ENCODE results near the gene TEAD4.

TEAD4 gene

DNA sequence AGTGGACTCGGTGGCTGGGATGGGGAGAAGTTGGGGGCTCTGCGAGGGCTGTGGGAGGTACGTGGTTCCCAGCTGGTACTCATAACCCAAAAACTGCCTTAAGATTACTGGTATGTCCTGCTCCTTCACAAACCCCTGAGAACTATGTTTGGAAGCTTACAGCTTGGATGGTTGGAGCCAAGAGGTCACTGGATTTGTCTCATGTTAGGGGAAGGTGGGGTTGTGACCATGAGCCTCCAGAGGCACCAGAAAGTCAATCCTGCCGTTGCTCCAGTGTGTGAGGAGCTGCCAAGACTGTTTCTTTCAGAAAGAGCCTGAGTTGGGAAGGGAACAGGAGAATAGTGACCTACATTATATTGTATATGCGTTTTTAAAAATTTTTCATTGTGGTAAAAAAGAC is 33.5 kb downstream of the TEAD4 start:
- Histone ChIP-seq H3K4me1 (ENCODE audit: low read length) (no peaks in the 10 kb centered on the region), H3K4me2 (ENCODE audit: low read length) (no peak overlapping the region), H3K9ac (ENCODE audit: low read length) (no peak overlapping the region), H4K20me1 (ENCODE audit: insufficient read depth, low read length) (no peaks in the 10 kb centered on the region), H3K9me3 (ENCODE audit: insufficient read depth, low read length) (peaks cover 3% of the 10 kb centered on the region; the same call in 1 of the 2 replicates), H3K36me3 (replicated peaks; ENCODE audit: low read depth, low read length) (no peaks in the 10 kb centered on the region), H3K79me2 (ENCODE audit: low read length) (no peaks in the 10 kb centered on the region), H3K27ac (ENCODE audit: low read length) (no peak overlapping the region), H3K4me3 (ENCODE audit: low read length) (no peak overlapping the region), H2AFZ (ENCODE audit: low read depth, low read length) (no peak overlapping the region), H3K27me3 (ENCODE audit: low read depth, low read length) (no peaks in the 10 kb centered on the region)
- TF ChIP-seq, protein P1, sequence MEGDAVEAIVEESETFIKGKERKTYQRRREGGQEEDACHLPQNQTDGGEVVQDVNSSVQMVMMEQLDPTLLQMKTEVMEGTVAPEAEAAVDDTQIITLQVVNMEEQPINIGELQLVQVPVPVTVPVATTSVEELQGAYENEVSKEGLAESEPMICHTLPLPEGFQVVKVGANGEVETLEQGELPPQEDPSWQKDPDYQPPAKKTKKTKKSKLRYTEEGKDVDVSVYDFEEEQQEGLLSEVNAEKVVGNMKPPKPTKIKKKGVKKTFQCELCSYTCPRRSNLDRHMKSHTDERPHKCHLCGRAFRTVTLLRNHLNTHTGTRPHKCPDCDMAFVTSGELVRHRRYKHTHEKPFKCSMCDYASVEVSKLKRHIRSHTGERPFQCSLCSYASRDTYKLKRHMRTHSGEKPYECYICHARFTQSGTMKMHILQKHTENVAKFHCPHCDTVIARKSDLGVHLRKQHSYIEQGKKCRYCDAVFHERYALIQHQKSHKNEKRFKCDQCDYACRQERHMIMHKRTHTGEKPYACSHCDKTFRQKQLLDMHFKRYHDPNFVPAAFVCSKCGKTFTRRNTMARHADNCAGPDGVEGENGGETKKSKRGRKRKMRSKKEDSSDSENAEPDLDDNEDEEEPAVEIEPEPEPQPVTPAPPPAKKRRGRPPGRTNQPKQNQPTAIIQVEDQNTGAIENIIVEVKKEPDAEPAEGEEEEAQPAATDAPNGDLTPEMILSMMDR (IDR thresholded peaks at IDR 0.05; ENCODE audit: low read depth, low read length), result no peak
- TF ChIP-seq EZH2phosphoT487 (IDR thresholded peaks at IDR 0.05; ENCODE audit: low read depth), result no peak

DNA sequence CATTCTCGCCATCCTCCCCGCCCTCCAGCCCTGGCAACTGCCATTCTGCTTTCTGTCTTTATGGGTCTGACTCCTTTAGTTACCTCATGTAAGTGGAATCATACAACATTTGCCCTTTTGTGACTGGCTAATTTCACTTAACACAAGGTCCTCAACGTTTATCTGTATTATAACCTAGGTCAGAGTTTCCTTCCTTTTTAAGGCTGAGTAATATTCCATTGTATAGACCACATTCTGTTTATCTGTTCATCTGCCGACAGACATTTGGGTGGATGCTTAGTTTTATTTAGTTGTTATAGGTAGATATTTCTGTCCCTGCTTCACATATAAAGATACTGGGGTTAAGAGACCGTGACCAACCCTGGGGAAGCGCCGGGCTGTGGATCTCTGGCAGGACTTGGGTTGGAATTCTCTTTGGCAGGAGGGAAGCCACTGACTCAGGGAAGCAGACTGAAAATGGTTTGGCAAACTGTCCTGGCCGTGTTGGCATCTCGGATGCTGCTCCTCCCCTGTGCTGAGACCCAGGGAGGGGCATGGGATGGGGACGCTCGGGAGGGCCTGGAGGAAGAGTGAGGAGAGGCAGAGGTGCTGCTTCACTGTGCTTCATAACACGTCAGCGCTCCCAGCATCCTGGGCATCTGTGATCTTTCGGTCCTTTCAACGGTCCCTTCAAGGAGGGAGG is 38.9 kb downstream of the TEAD4 start:
- Histone ChIP-seq H3K4me1 (ENCODE audit: low read length) (no peaks in the 10 kb centered on the region), H3K9me3 (ENCODE audit: insufficient read depth, low read length) (no peaks in the 10 kb centered on the region), H2AFZ (ENCODE audit: low read depth, low read length) (no peak overlapping the region), H3K9ac (ENCODE audit: low read length) (no peak overlapping the region), H3K36me3 (replicated peaks; ENCODE audit: low read depth, low read length) (no peaks in the 10 kb centered on the region), H3K4me2 (ENCODE audit: low read length) (no peak overlapping the region), H4K20me1 (ENCODE audit: insufficient read depth, low read length) (peaks cover 4% of the 10 kb centered on the region; the same call in 1 of the 2 replicates), H3K27ac (ENCODE audit: low read length) (no peak overlapping the region), H3K79me2 (ENCODE audit: low read length) (no peaks in the 10 kb centered on the region), H3K4me3 (ENCODE audit: low read length) (no peak overlapping the region), H3K27me3 (ENCODE audit: low read depth, low read length) (no peaks in the 10 kb centered on the region)
- TF ChIP-seq EZH2phosphoT487 (IDR thresholded peaks at IDR 0.05; ENCODE audit: low read depth), result no peak
- TF ChIP-seq, protein P1 (IDR thresholded peaks at IDR 0.05; ENCODE audit: low read depth, low read length), result no peak

DNA sequence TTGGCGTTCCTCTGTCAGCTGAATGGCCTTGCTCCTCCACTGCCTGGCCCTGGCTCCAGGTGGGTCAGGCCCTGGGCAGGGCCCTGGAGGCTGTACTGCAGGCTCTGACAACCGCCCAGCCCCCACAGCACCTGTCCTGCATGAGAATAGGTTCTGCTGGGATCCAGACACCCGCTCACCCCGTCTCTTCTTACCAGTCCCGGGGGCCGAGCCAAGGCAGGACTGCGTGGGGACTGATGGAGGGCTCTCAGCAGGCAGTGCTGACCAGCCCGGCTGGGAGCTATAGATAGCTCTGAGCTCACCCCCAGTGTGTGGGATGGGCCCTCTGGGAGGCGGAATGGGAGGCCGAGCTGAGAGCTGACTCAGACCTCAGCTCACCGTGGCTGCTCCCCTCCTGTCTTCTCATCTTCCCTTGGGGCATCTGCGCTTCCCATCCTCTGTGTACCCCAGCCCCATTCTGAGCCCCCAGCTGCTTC is 39.6 kb downstream of the TEAD4 start:
- Histone ChIP-seq H3K27ac (ENCODE audit: low read length) (no peak overlapping the region), H3K9ac (ENCODE audit: low read length) (no peak overlapping the region), H3K4me2 (ENCODE audit: low read length) (no peak overlapping the region), H3K36me3 (replicated peaks; ENCODE audit: low read depth, low read length) (no peaks in the 10 kb centered on the region), H3K4me1 (ENCODE audit: low read length) (no peaks in the 10 kb centered on the region), H3K27me3 (ENCODE audit: low read depth, low read length) (no peaks in the 10 kb centered on the region), H3K4me3 (ENCODE audit: low read length) (no peak overlapping the region), H3K9me3 (ENCODE audit: insufficient read depth, low read length) (no peaks in the 10 kb centered on the region), H2AFZ (ENCODE audit: low read depth, low read length) (no peak overlapping the region), H4K20me1 (ENCODE audit: insufficient read depth, low read length) (peaks cover 4% of the 10 kb centered on the region; the same call in 1 of the 2 replicates), H3K79me2 (ENCODE audit: low read length) (no peaks in the 10 kb centered on the region)
- TF ChIP-seq, protein P1 (IDR thresholded peaks at IDR 0.05; ENCODE audit: low read depth, low read length), result no peak
- no peak for TF ChIP-seq EZH2phosphoT487 (IDR thresholded peaks at IDR 0.05; ENCODE audit: low read depth)

DNA sequence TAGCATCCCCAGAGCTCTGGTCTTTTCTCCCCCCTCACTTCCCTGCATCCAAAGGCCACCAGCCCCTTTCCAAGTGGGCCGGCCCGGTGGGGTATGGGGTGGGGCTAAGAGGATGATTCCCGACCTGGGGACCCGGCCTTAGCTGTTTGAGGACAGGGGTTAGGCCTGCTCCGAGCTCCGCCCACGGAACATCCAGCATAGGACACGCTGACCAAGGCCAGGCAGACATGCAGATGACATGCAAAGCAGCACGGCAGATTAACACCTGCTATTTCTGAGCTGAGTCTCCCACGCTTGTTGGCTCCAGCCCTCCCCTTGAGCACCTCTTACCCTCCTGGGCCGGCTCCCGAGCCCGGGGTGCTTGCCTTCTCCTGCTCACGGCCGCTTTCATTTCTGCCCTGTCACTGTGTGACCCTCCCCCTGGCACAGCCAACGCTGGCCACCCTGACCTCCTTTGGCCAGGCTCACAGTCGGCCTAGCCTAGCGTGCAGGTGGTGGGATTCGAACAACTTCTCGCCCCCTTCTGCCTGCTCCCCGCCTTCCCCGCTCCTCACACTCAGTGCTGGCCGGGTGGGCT is 40.2 kb downstream of the TEAD4 start:
- Histone ChIP-seq H3K27me3 (ENCODE audit: low read depth, low read length) (no peaks in the 10 kb centered on the region), H2AFZ (ENCODE audit: low read depth, low read length) (no peak overlapping the region), H3K9ac (ENCODE audit: low read length) (no peak overlapping the region), H3K9me3 (ENCODE audit: insufficient read depth, low read length) (no peaks in the 10 kb centered on the region), H3K27ac (ENCODE audit: low read length) (no peak overlapping the region), H4K20me1 (ENCODE audit: insufficient read depth, low read length) (peaks cover 4% of the 10 kb centered on the region; the same call in 1 of the 2 replicates), H3K36me3 (replicated peaks; ENCODE audit: low read depth, low read length) (no peaks in the 10 kb centered on the region), H3K79me2 (ENCODE audit: low read length) (no peaks in the 10 kb centered on the region), H3K4me1 (ENCODE audit: low read length) (no peaks in the 10 kb centered on the region), H3K4me2 (ENCODE audit: low read length) (no peak overlapping the region), H3K4me3 (ENCODE audit: low read length) (no peak overlapping the region)
- TF ChIP-seq, protein P1 (IDR thresholded peaks at IDR 0.05; ENCODE audit: low read depth, low read length), result no peak
- TF ChIP-seq EZH2phosphoT487 (IDR thresholded peaks at IDR 0.05; ENCODE audit: low read depth), result no peak
